Mesenchymal stem cell (in vitro differentiated cells and primary cell): Measurements from ENCODE around the gene PHPT1.
"Not testable (repeated sequence)": the region's sequence is repeated elsewhere in the genome, so short reads cannot be mapped to it uniquely, and the experiment has no call there.

ENCODE experiments used
- DNase-seq: peaks from one replicate; pipeline ENCODE4 v3.0.0-alpha.2; 2013
- H2AFZ ChIP-seq: one replicate; pipeline ENCODE4 v1.6.1; 2013; ENCODE audit warnings: low read depth, mild to moderate bottlenecking, control low read depth, inconsistent platforms, low read length, moderate library complexity
- H2AK5ac ChIP-seq: 2 replicates; pipeline ENCODE4 v1.6.1; 2013; ENCODE audit warnings: low read length, moderate library complexity, mild to moderate bottlenecking, inconsistent platforms; ENCODE audit not compliant: severe bottlenecking
- H2BK120ac ChIP-seq: one replicate; pipeline ENCODE4 v1.6.1; 2013; ENCODE audit warnings: low read depth, mild to moderate bottlenecking, inconsistent platforms, low read length, moderate library complexity
- H2BK12ac ChIP-seq, 2 experiments: one replicate each; pipeline ENCODE4 v1.6.1; 2013; ENCODE audit warnings: inconsistent platforms in 2 of 2, low read length in 2 of 2, mild to moderate bottlenecking in 2 of 2, moderate library complexity in 2 of 2, control low read depth in 1 of 2
- H2BK15ac ChIP-seq: one replicate; pipeline ENCODE4 v1.6.1; 2013; ENCODE audit warnings: mild to moderate bottlenecking, low read depth, inconsistent platforms; ENCODE audit not compliant: poor library complexity, severe bottlenecking
- H2BK5ac ChIP-seq: 2 replicates; pipeline ENCODE4 v1.6.1; 2013; ENCODE audit warnings: low read depth, mild to moderate bottlenecking, low read length, control low read depth, inconsistent platforms; ENCODE audit not compliant: poor library complexity, severe bottlenecking
- H3K14ac ChIP-seq, 2 experiments: one replicate each; pipeline ENCODE4 v1.6.1; 2013; ENCODE audit warnings: inconsistent platforms in 2 of 2, low read length in 2 of 2, control low read depth in 1 of 2, mild to moderate bottlenecking in 1 of 2, moderate library complexity in 1 of 2
- H3K18ac ChIP-seq, 2 experiments: one replicate each; pipeline ENCODE4 v1.6.1; 2013; ENCODE audit warnings: inconsistent platforms in 2 of 2, low read length in 2 of 2, control low read depth in 1 of 2, low read depth in 1 of 2, mild to moderate bottlenecking in 1 of 2
- H3K23ac ChIP-seq, 2 experiments: one replicate each; pipeline ENCODE4 v1.6.1; 2013; ENCODE audit warnings: inconsistent platforms in 2 of 2, low read length in 2 of 2, mild to moderate bottlenecking in 2 of 2, moderate library complexity in 2 of 2, control low read depth in 1 of 2
- H3K27ac ChIP-seq: 2 replicates; pipeline ENCODE4 v1.5.1; 2013; ENCODE audit warnings: mild to moderate bottlenecking, moderate library complexity, low read length, control low read depth, inconsistent platforms; ENCODE audit not compliant: poor library complexity, severe bottlenecking
- H3K27me3 ChIP-seq, 2 experiments: 2 replicates each; pipeline versions ENCODE4 v1.6.1 to v1.7.0; 2013; ENCODE audit warnings: low read length in 2 of 2, mild to moderate bottlenecking in 2 of 2, moderate library complexity in 2 of 2, control low read depth in 1 of 2, inconsistent platforms in 1 of 2; ENCODE audit not compliant: control insufficient read depth in 1 of 2, insufficient read depth in 1 of 2
- H3K36me3 ChIP-seq, 2 experiments: 2 replicates each; pipeline versions ENCODE4 v1.6.1 to v1.7.0; 2013; ENCODE audit warnings: low read length in 2 of 2, control low read depth in 1 of 2, inconsistent platforms in 1 of 2, low read depth in 1 of 2, mild to moderate bottlenecking in 1 of 2; ENCODE audit not compliant: insufficient read depth in 2 of 2, control insufficient read depth in 1 of 2
- H3K4ac ChIP-seq, 2 experiments: one replicate each; pipeline ENCODE4 v1.6.1; 2013; ENCODE audit warnings: inconsistent platforms in 2 of 2, low read length in 2 of 2, mild to moderate bottlenecking in 2 of 2, moderate library complexity in 2 of 2, control low read depth in 1 of 2, low read depth in 1 of 2
- H3K4me1 ChIP-seq: 2 replicates; pipeline ENCODE4 v1.6.1; 2013; ENCODE audit warnings: low read depth, low read length, control low read depth; ENCODE audit not compliant: control insufficient read depth, insufficient read depth
- H3K4me2 ChIP-seq: 2 replicates; pipeline ENCODE4 v1.6.1; 2013; ENCODE audit warnings: low read length, mild to moderate bottlenecking, inconsistent platforms; ENCODE audit not compliant: poor library complexity, severe bottlenecking
- H3K4me3 ChIP-seq, 2 experiments: 2 replicates each; pipeline versions ENCODE4 v1.5.1 to v1.7.0; 2013; ENCODE audit warnings: low read length in 2 of 2, mild to moderate bottlenecking in 2 of 2, control low read depth in 1 of 2, low read depth in 1 of 2; ENCODE audit not compliant: insufficient read depth in 1 of 2
- H3K79me1 ChIP-seq: replicated peaks from 2 replicates; pipeline ENCODE4 v1.6.1; 2013; ENCODE audit warnings: mild to moderate bottlenecking, control low read depth, low read length, inconsistent platforms; ENCODE audit not compliant: poor library complexity, severe bottlenecking
- H3K9ac ChIP-seq: 2 replicates; pipeline ENCODE4 v1.7.0; 2013; ENCODE audit warnings: mild to moderate bottlenecking, low read length, moderate library complexity
- H3K9me3 ChIP-seq: 2 replicates; pipeline ENCODE4 v1.7.0; 2013; ENCODE audit warnings: mild to moderate bottlenecking, low read length; ENCODE audit not compliant: control insufficient read depth
- H4K8ac ChIP-seq: one replicate; pipeline ENCODE4 v1.6.1; 2013; ENCODE audit warnings: inconsistent platforms, mild to moderate bottlenecking, low read length, moderate library complexity
- H4K91ac ChIP-seq: one replicate; pipeline ENCODE4 v1.6.1; 2013; ENCODE audit warnings: mild to moderate bottlenecking, low read length, inconsistent platforms
- WGBS: methylation state at CpG from one replicate; pipeline ENCODE4 v1.1.7; 2013; ENCODE audit warnings: mixed read lengths; 5-methylcytosine and 5-hydroxymethylcytosine counted together

PHPT1 gene

DNA sequence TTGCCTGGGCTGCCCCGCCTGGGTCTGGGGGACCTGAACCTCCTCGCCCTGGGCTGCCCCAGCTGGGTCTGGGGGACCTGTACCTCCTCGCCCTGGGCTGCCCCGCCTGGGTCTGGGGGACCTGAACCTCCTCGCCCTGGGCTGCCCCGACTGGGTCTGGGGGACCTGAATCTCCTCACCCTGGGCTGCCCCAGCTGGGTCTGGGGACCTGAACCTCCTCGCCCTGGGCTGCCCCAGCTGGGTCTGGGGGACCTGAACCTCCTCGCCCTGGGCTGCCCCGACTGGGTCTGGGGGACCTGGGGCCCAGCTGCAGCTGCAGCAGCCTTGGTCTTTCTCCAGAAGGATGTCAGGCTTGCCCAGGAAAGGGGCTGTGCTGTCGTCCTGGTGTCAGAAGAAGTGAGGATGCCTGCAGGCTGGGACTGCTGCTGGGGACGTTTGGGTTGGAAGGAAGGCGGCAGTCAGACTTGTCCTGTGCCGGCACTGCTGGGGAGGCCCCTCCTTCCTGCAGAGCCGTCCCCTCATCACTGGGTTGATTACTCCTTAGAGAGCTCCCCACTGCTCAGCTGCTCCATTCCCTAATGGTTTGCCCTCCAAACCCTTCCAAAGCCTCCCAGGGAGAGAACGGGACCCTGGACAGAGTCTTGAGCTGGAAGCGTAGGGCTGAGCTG lies 15.7 kb upstream of the PHPT1 start:
- H2BK5ac ChIP-seq, H2BK120ac ChIP-seq, H3K9me3 ChIP-seq, H3K14ac ChIP-seq, H3K4ac ChIP-seq, DNase-seq, H4K91ac ChIP-seq, H4K8ac ChIP-seq, H3K4me2 ChIP-seq, H3K23ac ChIP-seq, H3K4me3 ChIP-seq, H2BK15ac ChIP-seq, H3K27ac ChIP-seq, H2AK5ac ChIP-seq, H3K9ac ChIP-seq, H3K4me1 ChIP-seq, H3K27me3 ChIP-seq, H2AFZ ChIP-seq, H2BK12ac ChIP-seq, H3K18ac ChIP-seq: not testable (repeated sequence)
- peaks cover 27% of the 10 kb centered on the region for H3K79me1 ChIP-seq
- H3K36me3 ChIP-seq, result peaks cover 50 to 87% of the 10 kb centered on the region in 2 experiments
- 88% methylated on average over 16 of the region's 16 CpGs for WGBS

DNA sequence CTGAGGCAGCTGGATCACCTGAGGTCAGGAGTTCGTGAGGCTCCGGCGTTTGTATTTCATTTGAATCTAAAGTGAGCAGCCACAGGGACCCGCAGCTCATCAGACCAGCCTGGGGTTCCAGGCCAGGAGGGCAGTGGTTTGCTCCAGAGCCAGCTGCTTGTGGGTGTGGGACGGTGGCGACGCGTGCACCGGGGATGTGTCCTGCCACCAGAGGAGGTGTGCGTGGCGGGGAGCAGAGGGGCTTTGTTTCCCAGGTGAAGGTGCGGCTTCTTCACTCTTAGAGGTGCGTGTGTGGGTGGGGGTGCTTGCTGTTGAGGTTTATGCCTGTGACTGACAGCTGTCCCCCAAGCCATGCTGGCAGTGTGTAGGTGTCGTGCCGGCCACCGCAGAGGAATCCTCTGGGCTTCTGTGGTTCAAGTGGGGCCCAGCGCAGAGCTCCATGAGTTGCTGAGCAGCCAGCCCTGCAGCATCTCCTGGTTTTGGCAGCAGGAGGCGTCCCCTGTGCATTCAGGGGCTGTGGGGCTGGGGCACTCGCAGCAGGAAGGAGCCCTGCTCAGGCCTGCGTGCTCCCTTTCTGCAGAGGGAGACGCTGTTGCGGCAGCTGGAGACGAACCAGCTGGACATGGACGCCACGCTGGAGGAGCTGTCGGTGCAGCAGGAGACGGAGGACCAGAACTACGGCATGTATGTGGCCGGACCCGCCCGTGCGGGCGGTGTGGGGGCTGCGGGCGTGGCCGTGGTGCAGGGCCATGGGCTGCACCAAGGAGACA lies 13.9 kb upstream of the PHPT1 start:
- H2BK120ac ChIP-seq, result no peak overlapping the region
- H3K79me1 ChIP-seq, result peaks cover 20% of the 10 kb centered on the region
- H3K4me1 ChIP-seq, result peaks cover 20% of the 10 kb centered on the region
- H3K9me3 ChIP-seq, result no peaks in the 10 kb centered on the region
- no peak overlapping the region for H4K91ac ChIP-seq
- peaks cover 42 to 84% of the 10 kb centered on the region in 2 experiments for H3K36me3 ChIP-seq
- no peak overlapping the region for H2AFZ ChIP-seq
- H3K14ac ChIP-seq, result no peak overlapping the region
- WGBS, result 96% methylated on average over 34 of the region's 36 CpGs
- no peak overlapping the region for H4K8ac ChIP-seq
- no peak overlapping the region for H3K27ac ChIP-seq
- no peak overlapping the region for H3K23ac ChIP-seq
- H3K9ac ChIP-seq, result no peak overlapping the region
- H2BK12ac ChIP-seq, result no peak overlapping the region
- H3K4me3 ChIP-seq, result no peak overlapping the region
- no peaks in the 10 kb centered on the region for H3K27me3 ChIP-seq
- no peak overlapping the region for H3K18ac ChIP-seq
- no peak for DNase-seq
- H3K4me2 ChIP-seq, result no peak overlapping the region
- no peak overlapping the region for H2BK15ac ChIP-seq
- no peak overlapping the region for H2BK5ac ChIP-seq
- H3K4ac ChIP-seq, result no peak overlapping the region
- H2AK5ac ChIP-seq, result no peak overlapping the region

DNA sequence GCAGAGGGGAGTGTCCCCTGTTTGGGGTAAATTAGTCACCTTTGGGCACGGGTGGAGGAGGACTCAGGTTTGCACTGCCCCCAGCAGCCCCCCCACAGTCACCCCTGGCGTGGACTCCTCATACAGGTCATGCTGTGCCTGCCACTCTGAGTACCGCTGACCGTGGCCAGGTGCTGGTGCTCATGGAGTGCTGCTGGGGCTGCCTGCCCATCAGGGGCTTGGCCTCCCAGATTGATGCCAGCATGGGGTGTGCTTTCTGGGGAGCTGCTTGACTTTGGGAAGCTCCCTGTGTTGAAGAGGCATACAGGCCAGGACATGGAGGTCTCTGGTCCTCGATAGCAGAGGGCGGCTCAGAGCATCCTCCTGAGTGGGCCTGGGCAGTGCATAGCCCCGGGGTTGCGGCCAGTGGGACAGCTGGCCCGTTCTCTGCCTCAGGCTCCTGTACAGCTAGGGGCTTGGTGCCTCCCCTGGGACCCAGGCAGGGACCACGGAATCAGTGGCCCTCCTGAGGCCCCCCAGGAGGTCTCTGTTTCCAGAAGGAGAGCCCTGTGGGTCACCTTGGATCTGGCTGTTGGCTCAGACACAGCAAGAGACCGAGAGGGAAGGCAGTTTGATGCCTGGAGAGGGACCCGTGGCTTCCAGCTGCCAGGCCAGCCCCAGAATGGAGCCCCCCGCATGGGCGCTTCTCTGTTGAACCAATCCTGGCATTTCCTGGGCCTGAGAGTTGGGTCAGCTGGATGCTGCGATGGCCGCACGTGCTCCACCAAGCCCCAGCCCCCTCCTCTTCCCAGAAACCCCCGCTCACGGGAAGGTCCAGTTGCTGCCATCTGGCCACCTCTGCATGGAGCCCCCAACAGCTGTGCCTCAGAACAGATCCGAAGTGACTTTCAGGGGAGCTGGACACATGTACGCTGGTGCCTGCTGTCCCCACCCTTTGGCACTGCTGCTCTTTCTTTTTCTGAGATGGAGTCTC lies 13.0 kb upstream of the PHPT1 start:
- H2BK120ac ChIP-seq, result no peak overlapping the region
- no peak overlapping the region for H2BK5ac ChIP-seq
- 91% methylated on average over 20 of the region's 21 CpGs for WGBS
- H2AK5ac ChIP-seq, result no peak overlapping the region
- no peak overlapping the region for H3K4me3 ChIP-seq
- peaks cover 28% of the 10 kb centered on the region for H3K4me1 ChIP-seq
- no peak overlapping the region for H2AFZ ChIP-seq
- no peak overlapping the region for H3K23ac ChIP-seq
- H4K91ac ChIP-seq, result no peak overlapping the region
- no peaks in the 10 kb centered on the region for H3K27me3 ChIP-seq
- H2BK12ac ChIP-seq, result no peak overlapping the region
- H3K36me3 ChIP-seq, result peaks cover 34 to 76% of the 10 kb centered on the region in 2 experiments
- peaks cover 20% of the 10 kb centered on the region for H3K79me1 ChIP-seq
- no peak overlapping the region for H2BK15ac ChIP-seq
- H4K8ac ChIP-seq, result no peak overlapping the region
- H3K9me3 ChIP-seq, result no peaks in the 10 kb centered on the region
- H3K18ac ChIP-seq, result no peak overlapping the region
- no peak overlapping the region for H3K4ac ChIP-seq
- DNase-seq, result no peak
- H3K4me2 ChIP-seq, result no peak overlapping the region
- H3K14ac ChIP-seq, result no peak overlapping the region
- no peak overlapping the region for H3K27ac ChIP-seq
- H3K9ac ChIP-seq, result no peak overlapping the region
